ENCODE results near the gene TIAM2. TPM values are rescaled to one million over a fixed set of nuclear protein-coding genes. Genes with fewer than 3 reads are reported as not detected.

TIAM2 gene
- total and polyA plus RNA-seq, 2 experiments from 2014 or later, result 5.5 to 16.9 TPM

DNA sequence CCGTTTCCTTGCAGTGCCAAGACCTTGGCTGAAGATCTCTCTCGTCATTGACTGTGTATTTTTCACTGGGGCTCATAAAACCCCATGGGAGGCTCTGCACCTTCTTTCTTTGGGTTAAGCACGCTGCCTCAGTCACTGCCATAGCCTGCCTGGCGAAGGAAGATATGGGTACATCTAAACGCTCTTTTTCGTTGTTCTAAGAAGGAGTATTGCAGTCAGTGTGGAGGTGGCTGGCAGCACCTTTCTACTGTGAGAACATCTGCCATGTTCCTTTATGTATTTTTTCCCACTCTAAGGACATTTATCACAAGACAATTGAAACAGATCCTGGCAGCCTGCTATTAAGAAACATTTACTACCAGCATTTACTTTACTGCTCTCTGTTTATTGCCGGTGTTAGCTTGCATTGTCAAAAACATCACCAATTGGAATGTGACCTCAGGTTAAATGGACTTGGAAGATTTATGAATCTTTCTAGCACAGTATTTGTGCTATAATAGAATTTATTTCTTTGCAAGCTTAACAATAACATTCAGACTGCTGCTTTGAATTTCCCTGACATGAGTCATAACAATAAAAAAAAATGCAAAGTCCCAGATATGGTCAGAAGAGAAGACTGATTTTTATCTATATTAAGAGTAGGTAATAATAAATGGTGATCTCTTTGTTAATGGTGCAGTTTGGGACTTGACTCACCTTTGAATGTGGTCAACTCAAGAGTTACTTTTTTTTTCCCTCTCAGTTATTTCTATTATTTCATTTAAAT is 206.5 kb downstream of the TIAM2 start:
- no peaks in the 10 kb centered on the region for H3K9me3 ChIP-seq (ENCODE audit: low read depth)
- H3K79me2 ChIP-seq, result no peaks in the 10 kb centered on the region
- WGBS (ENCODE audit: low lambda C conversion rate, missing lambda C conversion rate), result 49% methylated on average over 7 of the region's 7 CpGs
- H3K4me1 ChIP-seq (ENCODE audit: insufficient read depth), result peaks cover 6% of the 10 kb centered on the region
- peak overlapping the region; percentile 84 for H3K27ac ChIP-seq
- H3K4me3 ChIP-seq, result no peak overlapping the region
- no peaks in the 10 kb centered on the region for H3K27me3 ChIP-seq
- H3K36me3 ChIP-seq (replicated peaks; ENCODE audit: insufficient read depth, low read depth), result no peaks in the 10 kb centered on the region
- TF ChIP-seq EZH2 (IDR thresholded peaks at IDR 0.05; ENCODE audit: borderline replicate concordance) (no peak), EZH2phosphoT487 (IDR thresholded peaks at IDR 0.05; ENCODE audit: low read depth, severe bottlenecking, unreplicated experiment) (no peak)
- TF ChIP-seq, protein P1, sequence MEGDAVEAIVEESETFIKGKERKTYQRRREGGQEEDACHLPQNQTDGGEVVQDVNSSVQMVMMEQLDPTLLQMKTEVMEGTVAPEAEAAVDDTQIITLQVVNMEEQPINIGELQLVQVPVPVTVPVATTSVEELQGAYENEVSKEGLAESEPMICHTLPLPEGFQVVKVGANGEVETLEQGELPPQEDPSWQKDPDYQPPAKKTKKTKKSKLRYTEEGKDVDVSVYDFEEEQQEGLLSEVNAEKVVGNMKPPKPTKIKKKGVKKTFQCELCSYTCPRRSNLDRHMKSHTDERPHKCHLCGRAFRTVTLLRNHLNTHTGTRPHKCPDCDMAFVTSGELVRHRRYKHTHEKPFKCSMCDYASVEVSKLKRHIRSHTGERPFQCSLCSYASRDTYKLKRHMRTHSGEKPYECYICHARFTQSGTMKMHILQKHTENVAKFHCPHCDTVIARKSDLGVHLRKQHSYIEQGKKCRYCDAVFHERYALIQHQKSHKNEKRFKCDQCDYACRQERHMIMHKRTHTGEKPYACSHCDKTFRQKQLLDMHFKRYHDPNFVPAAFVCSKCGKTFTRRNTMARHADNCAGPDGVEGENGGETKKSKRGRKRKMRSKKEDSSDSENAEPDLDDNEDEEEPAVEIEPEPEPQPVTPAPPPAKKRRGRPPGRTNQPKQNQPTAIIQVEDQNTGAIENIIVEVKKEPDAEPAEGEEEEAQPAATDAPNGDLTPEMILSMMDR (IDR thresholded peaks at IDR 0.05; ENCODE audit: poor library complexity), result no peak
- H2AFZ ChIP-seq, result no peak overlapping the region
- no peaks in the 10 kb centered on the region for H3K9me2 ChIP-seq (replicated peaks; ENCODE audit: insufficient read depth)
- H4K20me1 ChIP-seq (ENCODE audit: insufficient read depth, poor library complexity, severe bottlenecking), result no peaks in the 10 kb centered on the region
- peak overlapping the region; percentile 40 for H3K4me2 ChIP-seq
- peak; percentile 44 for DNase-seq (ENCODE audit: low spot score)

DNA sequence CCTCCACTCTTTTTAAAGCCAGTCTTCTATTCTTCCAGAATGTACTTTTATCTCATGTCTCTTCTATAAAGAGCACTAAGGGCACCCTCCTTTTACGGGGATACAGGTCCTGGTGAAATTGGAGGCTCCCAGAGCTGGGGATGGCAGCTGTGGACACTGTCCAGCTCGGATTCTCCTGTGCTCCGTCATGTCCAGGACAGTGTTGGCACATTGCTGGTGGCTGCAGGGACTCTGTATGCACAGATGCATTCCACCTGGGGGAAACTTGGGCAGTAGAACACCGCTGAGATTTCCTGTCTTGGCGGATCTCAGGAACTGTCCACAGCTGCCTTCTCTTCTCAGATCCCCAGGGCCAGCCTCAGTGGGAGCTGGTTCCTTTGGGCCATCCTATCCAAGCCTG is 212.1 kb downstream of the TIAM2 start:
- H4K20me1 ChIP-seq (ENCODE audit: insufficient read depth, poor library complexity, severe bottlenecking), result no peaks in the 10 kb centered on the region
- no peaks in the 10 kb centered on the region for H3K9me2 ChIP-seq (replicated peaks; ENCODE audit: insufficient read depth)
- H3K27ac ChIP-seq, result no peak overlapping the region
- H2AFZ ChIP-seq, result no peak overlapping the region
- 81% methylated on average over 5 of the region's 5 CpGs for WGBS (ENCODE audit: low lambda C conversion rate, missing lambda C conversion rate)
- H3K9me3 ChIP-seq (ENCODE audit: low read depth), result no peaks in the 10 kb centered on the region
- H3K4me3 ChIP-seq, result no peak overlapping the region
- TF ChIP-seq EZH2phosphoT487 (IDR thresholded peaks at IDR 0.05; ENCODE audit: low read depth, severe bottlenecking, unreplicated experiment) (no peak), EZH2 (IDR thresholded peaks at IDR 0.05; ENCODE audit: borderline replicate concordance) (no peak)
- TF ChIP-seq, protein P1 (IDR thresholded peaks at IDR 0.05; ENCODE audit: poor library complexity), result no peak
- H3K27me3 ChIP-seq, result no peaks in the 10 kb centered on the region
- H3K4me1 ChIP-seq (ENCODE audit: insufficient read depth), result no peaks in the 10 kb centered on the region
- H3K36me3 ChIP-seq (replicated peaks; ENCODE audit: insufficient read depth, low read depth), result no peaks in the 10 kb centered on the region
- no peaks in the 10 kb centered on the region for H3K79me2 ChIP-seq
- no peak for DNase-seq (ENCODE audit: low spot score)
- no peak overlapping the region for H3K4me2 ChIP-seq

GRCh38 chr6:155212106-155212505 is 217.0 kb downstream of the TIAM2 start:
- Histone ChIP-seq H3K4me1 (ENCODE audit: insufficient read depth) (no peaks in the 10 kb centered on the region), H3K36me3 (replicated peaks; ENCODE audit: insufficient read depth, low read depth) (no peaks in the 10 kb centered on the region), H3K9me3 (ENCODE audit: low read depth) (no peaks in the 10 kb centered on the region), H3K27ac (no peak overlapping the region), H3K4me2 (no peak overlapping the region), H3K4me3 (no peak overlapping the region), H3K79me2 (no peaks in the 10 kb centered on the region), H4K20me1 (ENCODE audit: insufficient read depth, poor library complexity, severe bottlenecking) (no peaks in the 10 kb centered on the region), H2AFZ (no peak overlapping the region), H3K9me2 (replicated peaks; ENCODE audit: insufficient read depth) (no peaks in the 10 kb centered on the region), H3K27me3 (no peaks in the 10 kb centered on the region)
- 80% methylated on average over 3 of the region's 3 CpGs for WGBS (ENCODE audit: low lambda C conversion rate, missing lambda C conversion rate)
- TF ChIP-seq, protein P1 (IDR thresholded peaks at IDR 0.05; ENCODE audit: poor library complexity), result no peak
- TF ChIP-seq EZH2 (IDR thresholded peaks at IDR 0.05; ENCODE audit: borderline replicate concordance) (no peak), EZH2phosphoT487 (IDR thresholded peaks at IDR 0.05; ENCODE audit: low read depth, severe bottlenecking, unreplicated experiment) (no peak)
- no peak for DNase-seq (ENCODE audit: low spot score)

Data from hepatocyte (in vitro differentiated cells).